Neural cell (in vitro differentiated cells): ENCODE data around the gene SLC6A7. TPM values are rescaled to one million over a fixed set of nuclear protein-coding genes. Genes with fewer than 3 reads are reported as not detected.

Experiments used
- H2AFZ ChIP-seq: fragments of 200-600, 300-800 bp; sonication (generic), shearing (Covaris generic); 2 replicates; pipeline ENCODE4 v1.6.0; 2014; ENCODE audit warnings: low read depth, mild to moderate bottlenecking, antibody characterized with exemption, low read length, moderate library complexity
- H3F3A ChIP-seq: fragments of 200-600 bp; shearing (Covaris generic); 2 replicates; pipeline ENCODE4 v1.6.1; 2016; ENCODE audit warnings: mild to moderate bottlenecking, moderate library complexity, mixed read lengths, antibody characterized with exemption, low read length; ENCODE audit not compliant: insufficient read depth, poor library complexity, severe bottlenecking
- H3K27ac ChIP-seq: fragments of 200-600, 300-800 bp; sonication (generic), shearing (Covaris generic); 2 replicates; pipeline ENCODE4 v1.5.1; 2014; ENCODE audit warnings: mild to moderate bottlenecking, low read length, moderate library complexity
- H3K27me3 ChIP-seq: fragments of 300-800, 200-600 bp; sonication (generic), shearing (Covaris generic); 2 replicates; pipeline ENCODE4 v1.6.0; 2014; ENCODE audit warnings: mild to moderate bottlenecking, low read depth, low read length, moderate library complexity; ENCODE audit not compliant: insufficient read depth
- H3K36me3 ChIP-seq: fragments of 300-800, 200-600 bp; sonication (generic), shearing (Covaris generic); 2 replicates; pipeline ENCODE4 v1.5.1; 2014; ENCODE audit warnings: mild to moderate bottlenecking, antibody characterized with exemption, low read length, moderate library complexity; ENCODE audit not compliant: insufficient read depth
- H3K4me2 ChIP-seq: fragments of 300-800, 200-600 bp; sonication (generic), shearing (Covaris generic); 2 replicates; pipeline ENCODE4 v1.6.0; 2014; ENCODE audit warnings: mild to moderate bottlenecking, low read length
- H3K4me3 ChIP-seq: fragments of 300-800, 200-600 bp; sonication (generic), shearing (Covaris generic); 2 replicates; pipeline ENCODE4 v1.5.1; 2014; ENCODE audit warnings: mild to moderate bottlenecking, low read length, moderate library complexity
- H3K79me2 ChIP-seq: fragments of 200-600 bp; shearing (Covaris generic); replicated peaks from 2 replicates; pipeline ENCODE4 v1.6.0; 2014; ENCODE audit warnings: mild to moderate bottlenecking, low read length, moderate library complexity; ENCODE audit not compliant: insufficient read depth
- H3K9ac ChIP-seq: fragments of 300-800, 200-600 bp; sonication (generic), shearing (Covaris generic); 2 replicates; pipeline ENCODE4 v1.6.1; 2016; ENCODE audit warnings: mild to moderate bottlenecking, low read length, mixed read lengths
- H3K9me2 ChIP-seq: fragments of 200-600 bp; shearing (Covaris generic); 2 replicates; pipeline ENCODE4 v1.6.1; 2016; ENCODE audit warnings: mild to moderate bottlenecking, low read length, mixed read lengths; ENCODE audit not compliant: insufficient read depth
- H3K9me3 ChIP-seq: fragments of 200-600, 300-800 bp; sonication (generic), shearing (Covaris generic); 2 replicates; pipeline ENCODE4 v1.6.1; 2016; ENCODE audit warnings: mild to moderate bottlenecking, mixed run types, low read length, moderate library complexity, mixed read lengths
- H4K20me1 ChIP-seq: fragments of 200-600 bp; shearing (Covaris generic); 2 replicates; pipeline ENCODE4 v1.6.1; 2016; ENCODE audit warnings: mild to moderate bottlenecking, mixed run types; ENCODE audit not compliant: insufficient read depth
- CTCF ChIP-seq: fragments of 450-650 bp; IDR thresholded peaks from 2 replicates; pipeline ENCODE4 v1.5.1; 2014; ENCODE audit warnings: antibody characterized with exemption, mild to moderate bottlenecking, moderate library complexity; ENCODE audit not compliant: poor library complexity, severe bottlenecking
- EP300 ChIP-seq: fragments of 450-650 bp; conservative IDR thresholded peaks from 2 replicates; pipeline ENCODE4 v1.6.1; 2014; ENCODE audit warnings: antibody characterized with exemption, mild to moderate bottlenecking, moderate library complexity; ENCODE audit not compliant: poor library complexity, severe bottlenecking
- EZH2 ChIP-seq: fragments of 200-600, 300-800 bp; shearing (Covaris generic), sonication (generic); IDR thresholded peaks from 2 replicates; pipeline ENCODE4 v1.6.1; 2014; ENCODE audit warnings: antibody characterized with exemption, low read length, borderline replicate concordance, mild to moderate bottlenecking; ENCODE audit not compliant: insufficient read depth, poor library complexity, severe bottlenecking
- MXI1 ChIP-seq: fragments of 450-650 bp; conservative IDR thresholded peaks from 2 replicates; pipeline ENCODE4 v1.6.1; 2014; ENCODE audit warnings: antibody characterized with exemption, mild to moderate bottlenecking; ENCODE audit not compliant: poor library complexity, severe bottlenecking
- POLR2AphosphoS5 ChIP-seq: IDR thresholded peaks from 2 replicates; pipeline ENCODE4 v1.6.1; 2012
- RAD21 ChIP-seq: fragments of 450-650 bp; conservative IDR thresholded peaks from 2 replicates; pipeline ENCODE4 v1.6.1; 2014; ENCODE audit warnings: antibody characterized with exemption, mild to moderate bottlenecking, moderate library complexity
- REST ChIP-seq: IDR thresholded peaks from 2 replicates; pipeline ENCODE4 v1.6.1; 2012; ENCODE audit warnings: borderline replicate concordance
- SMC3 ChIP-seq: fragments of 450-650 bp; conservative IDR thresholded peaks from 2 replicates; pipeline ENCODE4 v1.6.1; 2014; ENCODE audit warnings: antibody characterized with exemption, mild to moderate bottlenecking, moderate library complexity; ENCODE audit not compliant: poor library complexity
- TAF1 ChIP-seq: IDR thresholded peaks from 2 replicates; pipeline ENCODE4 v1.6.1; 2012; ENCODE audit warnings: low read depth
- polyA plus RNA-seq: library from polyadenylated mRNA; depleted of rRNA; stranded (reverse); fragments of >200 nt; gene quantifications from 2 replicates; pipeline ENCODE4 v1.2.3, GENCODE V29; 2014

SLC6A7 gene
- polyA plus RNA-seq, 1 donor from 2014 or later, result 4.6 TPM

DNA sequence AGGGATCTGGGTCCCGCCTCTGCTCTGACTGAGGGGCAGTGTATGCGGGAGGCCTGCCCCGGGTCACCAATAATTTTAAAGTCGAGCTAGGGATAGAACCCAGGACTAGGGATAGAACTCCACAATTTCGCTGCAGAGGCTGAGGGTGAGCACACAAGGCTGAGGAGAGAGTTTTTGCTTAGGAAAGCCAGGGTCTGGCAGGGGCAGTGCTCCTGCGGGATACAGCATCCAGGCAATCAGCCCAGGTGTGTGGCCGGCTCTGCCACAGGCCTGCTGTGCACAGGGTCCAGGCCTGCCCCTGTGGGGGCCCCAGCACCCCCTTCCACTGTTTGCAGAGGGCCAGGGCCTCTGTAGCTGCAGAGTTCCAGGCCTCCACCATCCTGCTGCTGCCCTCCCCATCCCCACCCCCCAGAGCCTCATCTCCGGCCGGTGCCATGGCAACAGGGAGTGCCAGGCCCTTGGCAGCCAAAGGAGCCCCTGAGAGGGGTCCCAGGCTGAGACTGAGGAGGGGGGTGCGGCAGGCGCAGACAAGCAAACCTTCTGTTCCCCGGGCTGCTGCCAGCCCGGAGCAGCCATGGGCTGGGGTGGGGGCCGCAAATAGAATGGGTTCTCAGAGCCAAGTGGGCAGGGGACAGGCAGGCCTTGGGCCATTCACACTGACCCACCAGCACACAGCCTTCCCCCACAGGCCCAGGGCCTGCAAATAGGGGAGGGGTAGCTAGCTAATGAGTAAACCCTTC, 42.8 kb upstream of the SLC6A7 start:
- H2AFZ ChIP-seq, result no peak overlapping the region
- TF ChIP-seq TAF1 (no peak), POLR2AphosphoS5 (no peak), CTCF (no peak), RAD21 (no peak), SMC3 (no peak), EZH2 (no peak), REST (no peak), EP300 (no peak), MXI1 (no peak)
- no peaks in the 10 kb centered on the region for H3K9me2 ChIP-seq
- no peaks in the 10 kb centered on the region for H3K27me3 ChIP-seq
- H3K36me3 ChIP-seq, result no peaks in the 10 kb centered on the region
- no peak overlapping the region for H3K4me3 ChIP-seq
- no peak overlapping the region for H3K4me2 ChIP-seq
- no peak overlapping the region for H3K9ac ChIP-seq
- H3K79me2 ChIP-seq, result no peaks in the 10 kb centered on the region
- H3F3A ChIP-seq, result no peaks in the 10 kb centered on the region
- H4K20me1 ChIP-seq, result no peaks in the 10 kb centered on the region
- no peak overlapping the region for H3K27ac ChIP-seq
- no peaks in the 10 kb centered on the region for H3K9me3 ChIP-seq

- Histone ChIP-seq H3K36me3 (no peaks in the 10 kb centered on the region), H3K27ac (no peak overlapping the region), H3K9ac (no peak overlapping the region), H4K20me1 (no peaks in the 10 kb centered on the region), H3K4me2 (no peak overlapping the region), H3K79me2 (no peaks in the 10 kb centered on the region), H3K27me3 (no peaks in the 10 kb centered on the region), H3F3A (no peaks in the 10 kb centered on the region), H3K4me3 (no peak overlapping the region), H2AFZ (no peak overlapping the region), H3K9me2 (no peaks in the 10 kb centered on the region), H3K9me3 (no peaks in the 10 kb centered on the region)
- TF ChIP-seq EP300 (no peak), CTCF (no peak), REST (no peak), SMC3 (no peak), TAF1 (no peak), MXI1 (no peak), RAD21 (no peak), POLR2AphosphoS5 (no peak), EZH2 (no peak)
These were observed 42.2 kb upstream of the SLC6A7 start for GRCh38 chr5:150147670-150148069.
